DMS53 (cell line): ENCODE results near the gene TTR.

ENCODE experiments used
- DNase-seq: peaks from one replicate; lab custom pipeline; 2025; lab: John Stamatoyannopoulos, UW

The TTR gene

DNA sequence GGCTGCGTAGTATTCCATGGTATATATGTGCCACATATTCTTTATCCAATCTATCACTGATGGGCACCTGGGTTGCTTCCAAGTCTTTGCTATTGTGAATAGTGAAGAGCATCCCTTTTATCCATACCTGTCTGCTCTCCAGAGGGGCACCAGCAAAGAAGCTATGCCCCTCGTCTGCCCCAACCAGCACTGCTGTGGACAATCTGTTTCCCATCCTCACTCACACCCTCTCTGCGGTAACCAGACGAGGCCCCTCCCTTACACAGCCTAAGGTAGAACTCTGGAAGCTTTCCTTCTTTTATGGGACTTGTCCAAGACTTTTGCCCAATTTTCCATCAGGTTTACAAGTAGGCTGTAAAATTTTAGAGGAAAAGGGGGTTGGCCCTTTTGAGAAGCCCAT is 24.9 kb downstream of the TTR start:
- DNase-seq, result no peak

DNA sequence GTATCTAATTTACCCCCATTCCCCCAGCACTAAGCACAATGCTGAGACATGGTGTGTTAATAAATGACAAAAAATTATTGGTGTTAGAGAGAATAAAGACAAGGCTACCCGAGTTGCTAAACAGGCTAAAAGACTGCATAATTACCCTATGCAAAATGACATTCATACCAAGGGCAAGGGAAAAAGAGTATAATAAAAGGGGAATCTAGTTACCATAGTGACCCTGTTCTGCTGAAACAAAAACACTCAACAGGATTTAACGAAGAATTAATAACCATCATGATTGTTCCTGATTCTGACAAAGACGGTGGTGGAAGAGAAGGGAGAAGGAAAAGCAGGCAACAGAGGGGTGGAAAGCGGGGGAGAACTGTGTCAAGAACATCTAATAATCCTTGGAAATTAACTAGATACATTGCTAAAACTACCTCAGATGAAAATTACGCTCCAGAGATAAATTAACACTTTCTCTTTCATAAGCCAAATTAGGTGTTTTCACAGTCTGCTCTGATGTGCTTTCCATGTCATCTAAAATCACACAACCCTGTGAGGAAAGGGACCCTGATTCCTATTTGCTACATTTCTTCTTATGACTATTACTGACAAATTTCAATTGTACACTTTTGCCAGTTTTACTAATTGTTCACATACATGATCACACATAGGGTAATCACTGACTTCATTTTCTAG is 25.5 kb downstream of the TTR start:
- DNase-seq, result no peak

DNA sequence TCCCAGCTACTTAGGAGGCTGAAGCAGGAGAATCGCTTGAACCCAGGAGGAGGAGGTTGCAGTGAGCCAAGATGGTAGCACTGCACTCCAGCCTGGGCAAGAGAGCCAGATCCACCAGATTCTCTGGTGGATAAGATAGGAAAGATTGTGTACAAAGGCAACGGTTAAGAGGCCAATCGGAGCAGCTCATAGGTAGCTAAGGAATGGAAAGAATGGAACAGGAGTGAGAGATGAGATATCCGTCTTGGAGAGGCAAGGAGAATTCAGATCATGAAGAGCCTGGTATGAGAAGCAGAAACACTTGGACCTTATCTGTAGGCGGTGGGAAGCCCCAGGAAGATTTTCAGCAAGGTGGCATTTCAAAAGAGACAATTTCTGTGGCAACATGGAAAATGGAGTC is 27.1 kb downstream of the TTR start:
- DNase-seq, result no peak

DNA sequence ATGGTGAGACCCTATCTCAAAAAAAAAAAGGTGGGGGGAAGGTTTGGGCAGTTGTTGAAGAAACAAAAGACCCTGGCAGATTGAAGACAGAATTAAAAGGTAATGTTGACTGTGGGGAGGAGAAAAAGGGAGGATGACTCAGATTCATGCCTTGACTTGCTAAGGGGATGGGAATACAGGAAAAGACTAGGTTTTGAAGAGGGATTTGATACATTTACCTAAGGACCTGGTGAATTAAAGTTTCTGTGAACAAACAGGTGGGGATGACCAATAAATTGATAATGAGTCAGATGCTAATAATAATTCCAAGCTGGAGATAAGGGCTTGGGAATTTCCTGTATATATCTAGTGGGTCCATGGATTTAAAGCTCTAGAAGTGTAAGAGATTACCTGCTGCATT is 27.6 kb downstream of the TTR start:
- DNase-seq, result peak; percentile 39

DNA sequence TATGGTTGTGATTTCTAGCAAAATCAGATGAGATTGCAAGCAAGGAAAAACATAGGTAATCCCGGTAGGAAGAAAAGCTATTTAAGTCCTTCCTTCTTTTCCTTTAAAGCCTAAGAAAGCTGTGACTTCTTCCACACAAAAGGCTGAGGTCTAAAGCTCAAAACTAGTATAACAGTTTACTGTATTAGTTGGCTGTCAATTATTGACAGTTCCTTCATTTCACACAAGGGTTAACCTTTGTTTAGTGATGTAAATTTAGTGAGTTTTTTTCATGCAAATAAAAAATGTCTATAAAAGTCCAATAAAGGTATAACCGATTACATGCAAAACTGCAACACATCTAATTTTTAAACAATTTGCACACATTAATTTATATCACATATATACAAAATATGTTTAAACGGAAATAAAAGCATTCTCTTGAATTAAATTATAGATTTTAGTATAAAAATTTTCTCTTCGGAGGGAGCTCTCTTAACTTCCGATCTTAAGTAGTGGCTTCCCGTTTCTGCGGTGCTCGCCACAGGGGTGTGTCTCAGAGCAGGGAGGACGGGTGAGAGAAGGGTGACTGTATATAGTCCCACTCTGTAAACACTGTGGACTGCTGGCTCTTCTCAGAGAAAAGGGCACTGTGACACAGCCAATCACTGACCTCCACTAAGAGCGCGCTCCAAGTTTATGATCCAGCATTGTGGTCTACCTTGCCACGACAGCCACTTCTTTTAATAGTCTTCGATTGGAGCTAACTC is 33.4 kb downstream of the TTR start:
- no peak for DNase-seq

DNA sequence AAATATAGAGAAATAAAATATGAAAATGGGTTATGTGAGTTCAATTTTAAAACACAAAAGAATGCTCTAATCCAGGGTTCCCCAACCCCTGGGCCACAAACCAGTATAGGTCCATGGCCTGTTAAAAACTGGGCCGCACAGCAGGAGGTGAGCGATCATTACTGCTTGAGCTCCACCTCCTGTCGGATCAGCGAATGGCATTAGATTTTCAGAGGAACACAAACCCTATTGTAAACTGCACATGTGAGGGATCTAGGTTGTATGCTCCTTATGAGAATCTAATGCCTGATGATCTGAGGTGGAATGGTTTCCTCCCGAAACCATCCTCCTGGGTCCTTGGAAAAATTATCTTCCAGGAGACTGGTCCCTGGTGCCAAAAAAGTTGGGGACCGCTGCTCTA is 34.7 kb downstream of the TTR start:
- DNase-seq, result peak; percentile 8

DNA sequence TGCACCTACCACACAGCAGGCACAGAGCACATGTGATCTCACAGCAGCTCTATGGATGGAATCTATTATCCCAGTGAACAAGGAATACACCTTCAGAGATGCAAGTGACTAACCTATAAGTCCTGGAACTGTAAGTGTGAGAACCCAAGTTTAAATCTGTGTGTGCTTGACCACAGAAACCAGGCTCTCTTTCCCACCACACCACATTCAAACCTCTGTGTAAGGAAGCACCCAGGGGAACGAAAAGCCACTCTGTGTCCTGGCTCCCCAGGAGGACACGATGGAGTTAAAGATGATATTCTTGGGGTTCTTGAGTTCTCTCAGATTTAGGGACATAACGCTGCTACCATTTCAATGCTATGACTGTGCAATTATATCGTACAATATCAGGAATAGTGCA is 38.9 kb downstream of the TTR start:
- DNase-seq, result no peak

DNA sequence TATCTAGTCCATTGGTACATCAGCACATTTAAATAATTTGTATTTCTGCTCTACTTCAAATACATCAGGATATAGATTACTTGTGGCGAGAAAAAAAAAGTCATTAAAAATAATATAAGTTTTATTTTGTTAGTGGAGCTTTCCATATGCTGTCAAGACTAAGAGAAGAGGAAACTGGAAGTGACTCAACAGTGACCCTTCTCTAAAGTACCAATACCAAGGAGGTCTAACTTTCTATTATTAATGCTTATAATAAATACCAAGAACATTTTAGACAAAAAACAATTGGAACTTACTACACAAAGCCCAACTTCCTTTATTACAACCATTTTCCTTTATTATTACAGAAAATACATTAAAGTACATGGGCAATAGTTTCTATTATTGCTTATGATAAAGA is 39.8 kb downstream of the TTR start:
- no peak for DNase-seq

DNA sequence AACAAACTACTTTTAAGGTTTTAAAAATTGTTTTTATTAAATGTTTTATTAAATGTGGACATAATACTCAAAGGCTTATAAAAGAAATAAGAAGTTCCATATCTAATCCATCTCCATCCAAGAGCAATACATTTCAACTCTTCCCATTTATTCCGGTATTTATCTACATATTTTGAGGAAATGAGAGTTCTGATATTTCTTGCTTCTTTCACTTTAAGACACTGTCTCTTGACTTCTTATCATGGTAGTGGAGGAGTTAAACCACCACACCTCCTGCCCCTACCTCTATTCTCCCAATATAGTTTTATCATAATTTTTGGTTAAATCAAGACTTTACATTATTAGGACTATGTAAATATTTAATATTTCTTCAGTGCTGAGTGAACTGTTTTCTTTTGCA is 40.7 kb downstream of the TTR start:
- DNase-seq, result no peak

DNA sequence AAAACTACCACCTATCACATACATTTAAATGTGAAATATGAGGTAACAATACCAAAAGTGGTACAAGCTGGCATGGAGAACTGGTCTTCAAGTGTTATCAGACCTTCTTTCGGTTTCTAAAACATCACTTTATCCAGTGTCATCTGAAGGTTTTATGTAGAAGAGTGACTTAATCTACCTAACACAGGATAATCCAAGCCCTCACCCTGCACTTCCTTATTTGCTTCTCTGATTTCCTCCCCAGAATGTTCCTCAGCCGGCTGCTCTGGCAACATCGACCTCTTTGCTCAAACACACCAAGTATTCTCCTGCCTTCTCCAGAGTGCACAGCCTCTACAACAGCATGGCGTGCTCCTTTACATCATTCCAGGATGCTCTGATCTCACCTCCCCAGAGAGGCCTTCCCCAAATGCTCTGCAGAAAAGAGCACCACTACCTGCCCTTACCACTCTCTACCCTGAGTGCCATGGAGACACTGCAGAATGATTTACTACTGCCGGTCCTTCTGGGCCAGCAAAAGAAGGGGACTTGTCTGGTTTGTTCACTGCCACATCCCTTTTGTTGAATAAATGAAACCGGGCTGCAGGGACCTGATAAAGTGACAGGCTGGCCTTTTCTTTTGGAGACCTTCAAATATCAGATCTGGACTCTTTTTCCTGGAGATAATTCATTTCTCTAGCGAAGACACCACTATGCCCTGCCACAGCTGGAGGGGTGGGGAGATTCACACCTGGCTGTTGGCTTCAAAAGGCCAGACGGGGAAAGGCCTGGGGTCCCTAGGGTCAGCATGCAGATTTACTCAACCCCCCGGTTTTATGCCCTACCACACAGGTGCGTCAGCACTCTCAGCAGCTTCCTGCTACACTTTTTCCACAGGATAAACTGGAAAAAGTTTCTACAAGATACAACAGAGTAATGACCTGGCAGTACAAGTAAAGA is 42.0 kb downstream of the TTR start:
- DNase-seq, result no peak

DNA sequence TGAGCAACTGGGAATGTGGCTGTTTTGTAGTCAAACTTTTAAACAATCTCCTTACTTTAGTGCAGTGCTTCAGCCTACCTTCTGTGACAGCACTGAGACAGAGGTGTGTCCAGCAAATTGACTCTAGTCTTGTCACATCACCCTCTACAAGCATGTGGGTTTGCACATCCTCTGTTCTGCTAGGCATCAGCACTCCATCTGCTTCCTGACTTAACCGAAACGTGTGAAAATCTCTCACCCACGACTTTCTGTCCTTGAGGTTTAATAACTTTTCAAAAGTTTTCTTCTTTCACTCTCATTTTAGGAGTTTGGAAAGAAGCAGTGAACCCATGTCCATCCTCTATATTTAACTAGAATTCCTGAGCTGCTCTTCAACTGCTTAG is 42.6 kb downstream of the TTR start:
- DNase-seq, result no peak

DNA sequence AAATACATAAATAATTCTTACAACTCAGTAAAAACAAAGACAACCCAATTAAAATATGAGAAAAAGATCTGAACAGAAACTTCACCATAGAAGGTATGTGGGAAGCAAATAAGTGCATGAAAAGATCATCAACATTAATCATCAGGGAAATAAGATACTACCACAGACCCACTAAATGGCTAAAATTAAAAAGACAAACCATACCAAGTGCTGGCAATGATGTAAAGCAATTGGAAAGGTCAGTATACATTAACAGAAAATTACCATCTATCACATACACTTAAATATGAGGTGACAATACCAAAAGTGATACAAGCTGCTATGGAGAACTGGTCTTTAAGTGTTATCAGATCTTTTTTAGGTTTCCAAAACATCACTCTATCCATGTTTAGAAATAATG is 44.7 kb downstream of the TTR start:
- DNase-seq, result no peak

DNA sequence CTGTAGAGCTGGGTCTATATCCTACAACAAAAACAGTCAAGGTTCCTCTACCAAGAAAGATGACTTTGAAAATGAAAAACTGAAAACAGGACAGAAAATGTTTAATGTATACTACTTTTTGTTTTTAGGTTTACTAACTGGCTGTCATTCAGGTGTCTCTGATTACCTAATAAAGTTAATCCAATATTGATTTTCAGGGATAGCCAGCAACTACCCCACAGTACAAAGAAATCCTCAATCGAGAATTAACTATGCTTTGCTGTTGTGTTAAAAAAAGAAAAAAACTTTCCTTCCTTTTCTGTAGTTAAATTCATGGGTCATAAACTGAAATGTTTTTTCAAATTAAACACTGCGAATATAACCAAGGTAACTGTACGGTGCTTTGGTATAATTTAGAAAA is 45.8 kb downstream of the TTR start:
- no peak for DNase-seq

DNA sequence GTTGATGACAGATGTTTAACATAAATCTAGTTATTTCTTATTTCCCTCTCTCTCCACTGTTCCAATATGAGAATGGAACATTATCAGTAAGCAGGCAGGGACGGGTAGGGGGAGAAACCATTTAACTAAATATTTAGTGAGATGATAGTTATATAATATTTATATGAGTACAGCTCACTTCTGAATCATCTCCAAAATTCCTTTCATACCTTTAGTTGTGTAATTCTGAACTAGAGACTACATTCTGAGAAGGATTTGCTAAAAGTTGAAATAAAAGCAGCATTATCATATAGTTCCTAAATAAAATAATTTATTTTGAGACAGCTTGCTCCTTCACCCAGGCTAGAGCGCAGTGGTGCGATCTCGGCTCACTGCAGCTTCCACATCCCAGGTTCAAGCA is 51.3 kb downstream of the TTR start:
- no peak for DNase-seq

DNA sequence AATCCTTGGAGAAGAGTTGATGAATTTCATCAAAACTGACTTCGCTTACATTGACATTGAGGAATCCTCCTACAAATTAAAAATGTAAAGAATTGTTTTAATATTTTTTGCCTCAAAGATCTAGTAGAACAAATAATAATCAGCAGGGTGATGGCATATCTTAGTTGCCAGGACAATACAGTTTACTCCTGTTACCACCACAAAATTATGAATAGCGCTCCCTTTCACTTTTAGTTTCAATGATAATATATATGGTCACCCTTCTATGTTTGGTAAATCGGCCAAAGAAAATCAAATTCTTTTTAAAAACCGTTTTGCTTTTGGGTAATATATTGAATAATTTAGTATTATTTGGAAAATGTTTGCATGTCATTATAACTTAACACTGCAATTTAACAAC is 53.7 kb downstream of the TTR start:
- no peak for DNase-seq

DNA sequence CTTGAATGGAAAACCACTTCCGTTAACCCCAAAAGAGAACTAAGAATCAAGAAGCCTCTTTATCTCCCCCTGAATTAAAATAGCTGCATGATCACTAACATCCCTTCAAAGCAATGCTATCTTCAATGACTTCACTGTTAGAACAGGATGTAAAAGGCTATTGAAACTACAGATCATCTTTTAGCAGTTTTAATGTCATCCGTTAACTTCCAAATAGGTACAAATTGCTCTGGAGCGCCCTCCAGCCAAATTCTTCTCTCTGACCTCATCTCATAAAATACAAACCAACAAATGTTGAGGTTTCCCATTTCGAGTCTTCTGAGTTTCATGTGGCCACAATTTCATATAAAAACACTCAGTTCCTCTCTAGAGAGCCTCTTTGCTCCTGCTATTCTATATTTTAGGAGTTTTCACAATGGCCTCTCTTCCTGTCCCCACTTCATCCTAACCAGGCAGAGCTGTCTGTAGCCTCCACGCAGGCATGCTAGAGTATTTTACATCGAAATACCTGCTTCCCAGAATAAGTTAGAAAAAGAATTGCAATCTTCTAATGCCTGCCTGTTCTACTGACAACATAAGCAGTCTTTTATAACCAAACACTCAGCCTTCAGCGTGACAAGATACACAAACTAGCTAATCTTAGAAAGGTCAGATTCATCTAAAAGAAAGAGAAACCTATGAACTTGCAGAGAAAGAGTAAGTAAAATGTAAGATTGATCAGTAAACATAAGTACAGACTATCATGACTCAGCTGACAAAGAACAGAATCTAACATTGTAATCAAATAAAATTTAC is 54.9 kb downstream of the TTR start:
- DNase-seq, result no peak

DNA sequence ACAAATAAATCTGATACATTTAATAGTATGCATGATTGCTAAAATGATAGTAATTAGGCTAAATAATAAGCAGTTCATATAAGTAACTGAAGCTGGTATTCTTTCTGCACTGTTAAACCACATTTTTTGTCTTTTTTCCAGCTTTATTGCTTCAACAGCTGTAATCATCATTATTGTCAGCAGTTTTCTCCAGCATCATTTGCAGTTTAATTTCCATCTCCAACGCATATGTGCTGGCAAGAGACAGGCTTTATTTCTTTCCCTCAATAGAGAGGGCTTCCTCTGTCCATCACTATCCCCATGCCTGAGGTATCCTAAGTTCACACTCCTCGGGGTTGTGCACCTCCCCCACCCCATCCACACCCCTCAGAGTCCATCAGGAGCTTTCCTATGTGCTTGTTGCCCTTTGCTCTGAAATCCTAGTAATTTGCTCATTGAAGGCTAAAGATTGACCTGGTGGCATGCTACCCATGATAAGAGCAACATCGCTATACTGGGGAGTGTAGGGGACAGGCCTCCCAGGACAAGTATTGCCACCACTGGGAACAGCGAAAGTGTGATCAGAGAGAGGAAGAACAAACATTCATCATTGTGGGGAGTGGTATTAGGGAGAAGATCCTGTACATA is 55.6 kb downstream of the TTR start:
- DNase-seq, result no peak
